A673 (cell line): ENCODE results near the gene IPO5.

Experiments
- CTCF ChIP-seq: fragments of 300-800, 200-600 bp; sonication (generic); conservative IDR thresholded peaks from 2 replicates; pipeline ENCODE4 v1.5.1; 2017; ENCODE audit warnings: low read depth, mild to moderate bottlenecking, antibody characterized with exemption, low read length, moderate library complexity, mixed read lengths
- EZH2 ChIP-seq: fragments of 200-600 bp; sonication (generic); IDR thresholded peaks from 2 replicates; pipeline ENCODE4 v1.6.1; 2017; ENCODE audit warnings: borderline replicate concordance, low read depth, mild to moderate bottlenecking, mixed read lengths, antibody characterized with exemption, low read length; ENCODE audit not compliant: poor library complexity, severe bottlenecking

- no peak for TF ChIP-seq CTCF
- TF ChIP-seq EZH2: no peak
Observed at GRCh38 chr13:97921176-97921816, 32.2 kb upstream of the IPO5 start.
